GM12873 (cell line): Measurements from ENCODE around the gene IRF1.

Experiments used
- CTCF ChIP-seq: IDR thresholded peaks from 2 replicates; pipeline ENCODE4 v1.5.1; 2012; ENCODE audit warnings: low read depth, mild to moderate bottlenecking, moderate library complexity, low read length, control low read depth; ENCODE audit not compliant: insufficient read depth; ENCODE audit errors: missing control alignments

The IRF1 gene

GRCh38 chr5:132457371-132458225, 33.0 kb downstream of the IRF1 start:
- no peak for TF ChIP-seq CTCF

GRCh38 chr5:132456987-132457361, 33.6 kb downstream of the IRF1 start:
- TF ChIP-seq CTCF, result no peak

- no peak for TF ChIP-seq CTCF
These were observed 34.1 kb downstream of the IRF1 start for GRCh38 chr5:132456296-132456986.

- no peak for TF ChIP-seq CTCF
These were observed 34.9 kb downstream of the IRF1 start for GRCh38 chr5:132455614-132456115.

- TF ChIP-seq CTCF, result no peak
These were observed 36.2 kb downstream of the IRF1 start for GRCh38 chr5:132454361-132454760.

GRCh38 chr5:132451387-132451786, 39.2 kb downstream of the IRF1 start:
- TF ChIP-seq CTCF, result no peak

GRCh38 chr5:132449060-132449459, 41.5 kb downstream of the IRF1 start:
- TF ChIP-seq CTCF, result no peak
